ENCODE data around the gene TVP23C. TPM values are rescaled to one million over a fixed set of nuclear protein-coding genes. Genes with fewer than 3 reads are reported as not detected.

The TVP23C gene
- total RNA-seq, 4 donors from 2014 or later = 8.3 to 20.2 (median 14.3) TPM

- TF ChIP-seq CTCF (IDR thresholded peaks at IDR 0.05; ENCODE audit: low read depth) = no peak
Measured at GRCh38 chr17:15501793-15502192, 61.5 kb downstream of the TVP23C start.

DNA sequence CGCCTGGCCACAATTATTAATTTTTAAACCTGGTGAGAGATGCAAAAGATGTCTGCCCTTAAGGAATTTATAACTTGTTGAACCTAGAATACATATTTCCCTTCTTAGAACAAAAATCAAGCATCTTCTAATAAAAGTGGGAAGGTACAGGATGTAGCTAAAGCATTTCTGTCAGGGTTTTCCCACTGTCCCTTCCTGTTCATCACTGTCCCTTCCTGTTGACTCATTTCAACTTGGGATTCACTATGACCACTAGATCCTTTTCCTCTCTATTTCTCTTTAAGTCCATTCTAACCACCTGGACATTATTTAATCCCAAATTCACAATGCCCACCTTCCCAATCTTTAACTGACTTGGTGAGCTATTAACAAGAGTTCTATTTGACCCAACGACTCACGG is 62.0 kb downstream of the TVP23C start:
- no peak for TF ChIP-seq CTCF (IDR thresholded peaks at IDR 0.05; ENCODE audit: low read depth)

- no peak for TF ChIP-seq CTCF (IDR thresholded peaks at IDR 0.05; ENCODE audit: low read depth)
Measured at GRCh38 chr17:15498107-15498506, 65.2 kb downstream of the TVP23C start.

DNA sequence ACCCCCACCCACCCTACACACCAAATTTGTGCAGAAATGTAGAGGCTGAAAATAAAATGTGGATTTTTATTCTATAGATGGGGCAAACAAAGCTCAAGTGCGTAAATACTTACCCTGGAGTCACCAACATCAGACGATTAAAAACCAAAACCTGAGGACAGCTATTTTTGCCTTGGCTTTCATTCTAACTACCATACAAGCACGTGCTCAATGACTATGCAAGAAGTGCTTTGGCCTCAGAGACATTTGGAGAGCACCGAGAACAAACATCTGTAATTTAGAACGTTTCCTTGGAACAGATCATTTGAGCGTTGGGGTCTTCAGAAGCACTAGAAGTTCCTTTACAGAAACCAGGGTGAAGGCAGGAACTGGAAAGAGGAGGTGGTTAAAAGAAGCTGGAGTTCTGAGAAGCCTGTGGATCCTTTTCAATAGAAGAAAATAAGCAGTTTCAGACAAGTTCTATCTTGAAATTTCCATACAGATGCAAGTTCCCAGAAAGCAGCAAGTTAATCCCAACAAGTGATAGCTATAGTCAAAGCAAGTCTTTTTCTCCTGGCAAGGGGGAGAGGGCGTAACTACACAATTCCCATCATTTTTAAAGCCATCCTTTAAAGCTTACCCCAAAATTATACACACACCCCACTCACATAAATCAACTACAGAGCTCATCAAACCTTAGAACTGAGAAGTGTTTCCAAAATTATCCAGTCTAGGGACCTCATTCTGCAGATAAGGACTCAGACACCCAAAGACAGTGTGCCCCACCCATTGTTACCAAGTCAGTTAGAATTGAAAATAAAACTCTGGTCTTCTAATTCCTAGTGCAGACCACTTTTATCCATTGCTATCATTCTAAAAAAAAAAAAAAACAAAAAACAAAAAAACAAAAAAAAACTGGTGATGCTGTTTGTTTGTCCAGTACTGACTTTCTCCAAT is 66.3 kb downstream of the TVP23C start:
- no peak for TF ChIP-seq CTCF (IDR thresholded peaks at IDR 0.05; ENCODE audit: low read depth)

- no peak for TF ChIP-seq CTCF (IDR thresholded peaks at IDR 0.05; ENCODE audit: low read depth)
Measured at GRCh38 chr17:15494821-15495220, 68.5 kb downstream of the TVP23C start.

GRCh38 chr17:15493693-15494035 is 69.6 kb downstream of the TVP23C start:
- TF ChIP-seq CTCF (IDR thresholded peaks at IDR 0.05; ENCODE audit: low read depth) = no peak

DNA sequence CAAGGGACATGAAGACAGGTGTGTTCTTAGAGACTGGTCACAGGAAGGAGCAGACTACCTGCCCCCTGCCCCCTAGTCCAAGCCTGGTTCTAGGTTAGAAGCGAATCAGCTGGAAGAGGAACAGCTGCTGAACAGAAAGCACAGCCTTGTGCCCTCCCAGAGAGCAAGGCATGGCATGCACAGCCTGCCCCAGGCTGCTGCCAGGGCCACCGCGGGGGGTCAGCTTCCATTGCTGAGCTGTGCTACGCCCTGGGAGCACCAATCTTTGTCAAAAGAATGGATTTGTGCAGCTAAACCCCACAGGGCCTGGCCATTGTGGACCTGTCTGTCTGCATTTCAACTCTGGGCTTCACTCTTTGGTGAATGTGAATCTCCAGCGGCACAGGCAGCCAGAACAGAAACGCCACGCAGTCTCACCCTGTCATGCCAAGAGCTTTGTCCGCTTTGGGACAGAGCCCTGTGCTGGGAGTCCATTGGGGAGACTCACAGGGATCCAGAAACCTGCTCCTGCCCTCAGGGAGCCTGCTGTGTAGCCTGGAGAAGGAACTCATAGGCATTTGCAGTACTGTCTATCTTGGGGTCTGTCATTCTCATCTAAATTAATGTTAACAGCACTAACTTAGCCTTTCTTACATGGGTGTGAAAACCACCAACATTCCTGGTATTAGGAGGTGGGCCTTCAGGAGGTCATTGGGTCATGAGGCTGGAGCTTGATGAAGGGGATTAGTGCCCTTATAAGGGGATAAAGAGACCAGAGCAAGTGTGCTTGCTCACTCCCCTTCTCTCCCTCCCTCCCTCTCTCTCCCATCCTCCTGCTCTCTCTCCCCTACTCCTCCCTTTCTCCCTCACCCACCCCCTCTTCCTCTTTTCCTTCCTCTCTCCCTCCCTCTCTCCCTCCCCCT is 70.2 kb downstream of the TVP23C start:
- TF ChIP-seq CTCF (IDR thresholded peaks at IDR 0.05; ENCODE audit: low read depth) = no peak

Measured in subcutaneous adipose tissue (tissue), 4 donors.